Chondrocyte (in vitro differentiated cells): Measurements from ENCODE around the gene ITFG1. TPM values are rescaled to one million over a fixed set of nuclear protein-coding genes. Genes with fewer than 3 reads are reported as not detected.

ENCODE experiments used
- DNase-seq: peaks from one replicate; pipeline ENCODE4 v3.0.0; 2021; ENCODE audit warnings: mixed read lengths, low spot score
- H3K27ac Mint-ChIP-seq: one replicate; pipeline ENCODE4 v1.8.0; 2021; ENCODE audit warnings: mild to moderate bottlenecking, moderate library complexity, mixed read lengths; ENCODE audit not compliant: unreplicated experiment
- H3K27me3 Mint-ChIP-seq: 2 replicates; pipeline ENCODE4 v1.8.0; 2021; ENCODE audit warnings: low read depth, mixed read lengths
- H3K36me3 Mint-ChIP-seq: 2 replicates; pipeline ENCODE4 v1.8.0; 2021; ENCODE audit warnings: low read depth, mixed read lengths
- H3K4me1 Mint-ChIP-seq: 2 replicates; pipeline ENCODE4 v1.8.0; 2021; ENCODE audit warnings: low read depth, mild to moderate bottlenecking, mixed read lengths
- H3K4me3 Mint-ChIP-seq: one replicate; pipeline ENCODE4 v1.8.0; 2021; ENCODE audit warnings: mild to moderate bottlenecking, moderate library complexity, mixed read lengths; ENCODE audit not compliant: unreplicated experiment
- H3K9me3 Mint-ChIP-seq: 2 replicates; pipeline ENCODE4 v1.8.0; 2021; ENCODE audit warnings: low read depth, mixed read lengths
- CTCF ChIP-seq: fragments of 200-600 bp; sonication (generic); IDR thresholded peaks from 2 replicates; pipeline ENCODE4 v1.5.0; 2021; ENCODE audit warnings: antibody characterized with exemption, mild to moderate bottlenecking, moderate library complexity
- total RNA-seq: library from RNA; stranded (reverse); gene quantifications from 3 replicates; pipeline ENCODE4 v1.2.1, GENCODE V29; 2021

Gene ITFG1
- total RNA-seq, 1 donor from 2014 or later: 71.7 TPM

- DNase-seq: no peak
- no peak overlapping the region for H3K4me3 Mint-ChIP-seq
- TF ChIP-seq CTCF: no peak
- no peak overlapping the region for H3K27ac Mint-ChIP-seq
- H3K4me1 Mint-ChIP-seq: peaks cover 4% of the 10 kb centered on the region
- H3K27me3 Mint-ChIP-seq: no peaks in the 10 kb centered on the region
- H3K36me3 Mint-ChIP-seq: peaks cover 3% of the 10 kb centered on the region
- H3K9me3 Mint-ChIP-seq: no peaks in the 10 kb centered on the region
Measured at GRCh38 chr16:47309581-47310312, 151.1 kb downstream of the ITFG1 start.

- Mint-ChIP-seq H3K9me3 (no peaks in the 10 kb centered on the region), H3K4me1 (peaks cover 4% of the 10 kb centered on the region), H3K36me3 (peaks cover 3% of the 10 kb centered on the region), H3K27ac (no peak overlapping the region), H3K27me3 (no peaks in the 10 kb centered on the region), H3K4me3 (no peak overlapping the region)
- no peak for TF ChIP-seq CTCF
- no peak for DNase-seq
Measured at GRCh38 chr16:47308601-47309000, 152.3 kb downstream of the ITFG1 start.

- DNase-seq: no peak
- Mint-ChIP-seq H3K4me1 (no peaks in the 10 kb centered on the region), H3K4me3 (no peak overlapping the region), H3K9me3 (no peaks in the 10 kb centered on the region), H3K27me3 (no peaks in the 10 kb centered on the region), H3K36me3 (peaks cover 2% of the 10 kb centered on the region), H3K27ac (no peak overlapping the region)
- TF ChIP-seq CTCF: no peak
Measured at GRCh38 chr16:47304563-47304962, 156.3 kb downstream of the ITFG1 start.

- H3K27me3 Mint-ChIP-seq: no peaks in the 10 kb centered on the region
Measured at GRCh38 chr16:47299587-47299986, 161.3 kb downstream of the ITFG1 start.

GRCh38 chr16:47284999-47285398 is 175.9 kb downstream of the ITFG1 start:
- DNase-seq: no peak
- Mint-ChIP-seq H3K27me3 (no peaks in the 10 kb centered on the region), H3K4me3 (no peak overlapping the region), H3K9me3 (peaks cover 11% of the 10 kb centered on the region), H3K36me3 (peaks cover 17% of the 10 kb centered on the region), H3K4me1 (no peaks in the 10 kb centered on the region), H3K27ac (no peak overlapping the region)
- no peak for TF ChIP-seq CTCF

More at GRCh38 chr16:47299587-47299986, 161.3 kb downstream of the ITFG1 start:
- H3K9me3 Mint-ChIP-seq: peaks cover 14% of the 10 kb centered on the region
- TF ChIP-seq CTCF: no peak
- H3K27ac Mint-ChIP-seq: no peak overlapping the region
- no peak overlapping the region for H3K4me3 Mint-ChIP-seq
- H3K4me1 Mint-ChIP-seq: no peaks in the 10 kb centered on the region
- no peak for DNase-seq
- H3K36me3 Mint-ChIP-seq: peaks cover 12% of the 10 kb centered on the region
